Fibroblast of skin of back (primary cell): ENCODE data around the gene FOXD2. TPM values are rescaled to one million over a fixed set of nuclear protein-coding genes. Genes with fewer than 3 reads are reported as not detected.

Experiments
- DNase-seq: peaks from one replicate; pipeline ENCODE4 v3.0.0-alpha.2; 2013
- polyA plus RNA-seq, 2 experiments: library from polyadenylated mRNA; unstranded; fragments of 120-200 nt; gene quantifications; one replicate each; pipeline ENCODE4 v1.2.1, GENCODE V29; 2013; ENCODE audit not compliant: insufficient read length in 2 of 2

Gene FOXD2
- 0.40 TPM for polyA plus RNA-seq (2013, experiment 1 of 2; ENCODE audit: insufficient read length)
- 0.28 TPM for polyA plus RNA-seq (2013, experiment 2 of 2; ENCODE audit: insufficient read length)

GRCh38 chr1:47437447-47438164, at the start of gene FOXD2:
Gene FOXD2 (plus strand): TSS chr1:47438044. CDS start chr1:47438136, 92 bp downstream.
- peak; percentile 86 for DNase-seq

GRCh38 chr1:47388891-47389238, 49.0 kb upstream of the FOXD2 start:
- peak; percentile 62 for DNase-seq

- DNase-seq = no peak
Measured at GRCh38 chr1:47389731-47390130, 48.1 kb upstream of the FOXD2 start.

- DNase-seq = no peak
Measured at GRCh38 chr1:47390843-47391242, 47.0 kb upstream of the FOXD2 start.

GRCh38 chr1:47393141-47393540, 44.7 kb upstream of the FOXD2 start:
- DNase-seq = no peak

- DNase-seq = no peak
Measured at GRCh38 chr1:47395433-47395832, 42.4 kb upstream of the FOXD2 start.

GRCh38 chr1:47396671-47397196, 41.1 kb upstream of the FOXD2 start:
- no peak for DNase-seq

GRCh38 chr1:47399138-47399845, 38.6 kb upstream of the FOXD2 start:
- DNase-seq = no peak

- DNase-seq = no peak
Measured at GRCh38 chr1:47399846-47400155, 38.0 kb upstream of the FOXD2 start.

GRCh38 chr1:47401761-47402160, 36.1 kb upstream of the FOXD2 start:
- no peak for DNase-seq

GRCh38 chr1:47402591-47402990, 35.3 kb upstream of the FOXD2 start:
- DNase-seq = no peak

- DNase-seq = no peak
Measured at GRCh38 chr1:47403321-47403910, 34.4 kb upstream of the FOXD2 start.

GRCh38 chr1:47405697-47406096, 32.1 kb upstream of the FOXD2 start:
- no peak for DNase-seq

- DNase-seq = no peak
Measured at GRCh38 chr1:47406966-47407365, 30.9 kb upstream of the FOXD2 start.

GRCh38 chr1:47407481-47407880, 30.4 kb upstream of the FOXD2 start:
- DNase-seq = no peak

- DNase-seq = peak; percentile 88
Measured at GRCh38 chr1:47409311-47410067, 28.4 kb upstream of the FOXD2 start.

- no peak for DNase-seq
Measured at GRCh38 chr1:47410068-47410455, 27.8 kb upstream of the FOXD2 start.

GRCh38 chr1:47411436-47411835, 26.4 kb upstream of the FOXD2 start:
- peak; percentile 64 for DNase-seq

- no peak for DNase-seq
Measured at GRCh38 chr1:47412437-47412836, 25.4 kb upstream of the FOXD2 start.

GRCh38 chr1:47415728-47416318, 22.0 kb upstream of the FOXD2 start, which contains the start of gene FOXE3:
Gene FOXE3 (plus strand): TSS chr1:47416285. CDS start chr1:47416316, 31 bp downstream.
- DNase-seq = no peak

GRCh38 chr1:47416319-47417169, 21.3 kb upstream of the FOXD2 start:
- peak; percentile 18 for DNase-seq
